HG02798 (cell line): Measurements from ENCODE around the gene CCDC92.

ENCODE experiments used
- ATAC-seq: cut with Tn5 transposase; IDR thresholded peaks from one replicate; pipeline ENCODE4 v1.9.1; 2021; ENCODE audit warnings: mild to moderate bottlenecking; ENCODE audit not compliant: unreplicated experiment, poor library complexity

CCDC92 gene

GRCh38 chr12:123982269-123982668 is 9.6 kb upstream of the CCDC92 start:
- no peak for ATAC-seq

- no peak for ATAC-seq
Measured at GRCh38 chr12:123979566-123979965, 6.9 kb upstream of the CCDC92 start.

GRCh38 chr12:123976227-123976826 is 3.7 kb upstream of the CCDC92 start:
- ATAC-seq = no peak

- ATAC-seq = no peak
Measured at GRCh38 chr12:123973552-123974341, 1.1 kb upstream of the CCDC92 start.

- ATAC-seq = no peak
Measured at GRCh38 chr12:123971770-123972456, 718 bp downstream of the CCDC92 start.

- ATAC-seq = no peak
Measured at GRCh38 chr12:123971449-123971769, 1.2 kb downstream of the CCDC92 start.

GRCh38 chr12:123967121-123967586 is 5.5 kb downstream of the CCDC92 start:
- no peak for ATAC-seq

GRCh38 chr12:123966596-123966995 is 6.0 kb downstream of the CCDC92 start:
- ATAC-seq = no peak

- no peak for ATAC-seq
Measured at GRCh38 chr12:123965382-123965781, 7.2 kb downstream of the CCDC92 start.

GRCh38 chr12:123963821-123964220 is 8.8 kb downstream of the CCDC92 start:
- no peak for ATAC-seq

GRCh38 chr12:123962513-123962912 is 10.1 kb downstream of the CCDC92 start:
- ATAC-seq = no peak

- ATAC-seq = no peak
Measured at GRCh38 chr12:123961585-123962345, 10.9 kb downstream of the CCDC92 start.

- ATAC-seq = no peak
Measured at GRCh38 chr12:123960856-123961255, 11.8 kb downstream of the CCDC92 start.

GRCh38 chr12:123960029-123960735 is 12.4 kb downstream of the CCDC92 start:
- ATAC-seq = no peak

- ATAC-seq = no peak
Measured at GRCh38 chr12:123958876-123959275, 13.8 kb downstream of the CCDC92 start.

- ATAC-seq = no peak
Measured at GRCh38 chr12:123958462-123958861, 14.2 kb downstream of the CCDC92 start.

GRCh38 chr12:123957196-123957595 is 15.4 kb downstream of the CCDC92 start:
- no peak for ATAC-seq

GRCh38 chr12:123956249-123956648 is 16.4 kb downstream of the CCDC92 start:
- no peak for ATAC-seq

GRCh38 chr12:123954647-123955350 is 17.8 kb downstream of the CCDC92 start:
- no peak for ATAC-seq
